NCI-H1930 (cell line): ENCODE data around the gene HUWE1.

Experiments
- DNase-seq, 2 experiments: peaks; one replicate each; lab custom pipeline; 2025; lab: John Stamatoyannopoulos, UW

Gene HUWE1

DNA sequence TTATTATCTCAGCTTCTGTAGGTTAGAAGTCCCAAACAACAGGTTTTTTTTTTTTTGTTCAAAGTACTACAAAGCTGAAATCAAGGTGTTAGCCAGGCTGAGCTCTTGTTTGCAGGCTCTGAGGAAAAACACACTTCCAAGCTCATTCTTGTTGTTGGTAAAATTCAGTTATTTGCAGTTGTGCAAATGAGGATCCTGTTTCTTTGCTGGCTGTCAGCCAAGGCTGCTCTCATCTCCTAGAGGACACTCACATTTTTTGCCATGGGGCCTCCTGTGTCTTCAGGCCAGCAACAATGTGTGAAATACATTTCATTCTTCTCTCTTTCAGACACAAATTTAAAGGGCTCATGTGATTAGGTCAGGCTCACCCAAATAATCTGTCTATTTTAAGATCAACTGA, 192.1 kb downstream of the HUWE1 start:
- peak in 1 of 2 experiments; percentile 5 for DNase-seq

DNA sequence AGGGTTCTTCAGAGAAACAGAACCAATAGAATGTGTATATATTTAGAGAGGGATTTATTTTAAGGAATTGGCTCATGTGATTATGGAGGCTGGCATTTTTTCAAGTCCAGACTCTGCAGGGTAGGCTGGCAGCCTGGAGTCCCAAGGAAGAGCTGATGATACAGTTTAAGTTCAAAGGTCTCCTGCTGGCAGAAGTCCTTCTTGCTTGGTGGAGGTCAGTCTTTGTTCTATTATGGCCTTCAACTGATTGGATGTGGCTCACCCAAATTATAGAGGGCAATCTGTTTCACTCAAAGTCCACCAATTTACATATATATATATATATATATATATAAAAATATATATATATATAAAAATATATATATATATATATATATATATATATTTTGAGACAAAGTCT, 200.2 kb downstream of the HUWE1 start:
- no peak for DNase-seq

DNA sequence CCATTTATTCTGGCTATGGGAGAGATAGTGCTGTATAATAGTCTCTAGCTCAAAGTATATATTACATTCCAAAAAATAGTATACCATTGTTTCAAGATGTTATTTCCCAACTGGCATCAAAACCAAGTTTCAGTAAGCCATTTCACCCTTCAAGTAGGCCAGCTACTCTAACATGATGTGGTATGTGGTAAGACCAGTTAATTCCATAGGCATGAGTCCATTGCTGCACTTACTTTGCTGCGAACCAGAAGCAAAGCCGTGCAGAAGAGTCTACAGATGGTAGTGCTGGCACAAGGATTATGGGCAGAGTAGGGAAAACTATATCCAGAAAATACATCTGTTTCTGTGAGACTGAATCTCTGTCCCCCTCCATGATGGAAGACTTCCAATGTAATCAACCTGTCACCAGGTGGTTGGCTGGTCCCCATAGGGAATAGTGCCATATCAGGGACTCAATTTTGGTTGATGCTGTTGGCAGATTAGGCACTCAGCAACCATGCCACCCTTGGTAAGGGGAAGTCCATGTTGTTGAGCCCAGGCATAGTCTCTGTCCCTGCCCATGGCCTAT, 202.6 kb downstream of the HUWE1 start:
- DNase-seq = no peak

DNA sequence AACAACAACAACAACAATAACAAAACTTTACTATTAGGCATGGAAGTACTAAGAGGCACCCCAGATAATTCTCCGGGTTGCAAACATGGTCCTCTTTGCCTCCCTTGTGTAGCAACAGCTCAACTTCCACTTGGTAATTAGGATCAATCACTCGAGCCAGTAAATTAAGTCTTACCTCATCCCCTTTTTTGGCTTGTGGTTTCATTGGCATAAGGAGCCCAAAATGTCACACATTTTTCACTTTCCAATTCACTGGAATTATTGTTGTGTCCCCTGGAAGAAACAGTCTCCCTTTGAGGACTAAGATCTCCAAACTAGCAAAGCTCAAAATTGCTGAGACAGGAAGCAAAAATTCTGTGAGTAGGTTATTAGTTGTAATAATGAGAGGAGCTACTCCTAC, 203.1 kb downstream of the HUWE1 start:
- DNase-seq = no peak
